Heart left ventricle (tissue), 13 donors: ENCODE measurements around the gene STAC.

Experiments
- POLR2A ChIP-seq, 2 donors: fragments of 450-650 bp; IDR thresholded peaks; one replicate each; pipeline ENCODE4 v1.6.1; 2017; ENCODE audit warnings: antibody characterized with exemption in 2 of 2, mild to moderate bottlenecking in 2 of 2, moderate library complexity in 2 of 2
- TF ChIP-seq, protein P1 (sequence below), 12 donors: fragments of 200-600 bp; sonication (generic) in 4 of 12; IDR thresholded peaks; one replicate each; pipeline versions ENCODE4 v1.5.0 to v1.8.0; 2018 to 2022; ENCODE audit warnings: antibody characterized with exemption in 12 of 12, mild to moderate bottlenecking in 5 of 12
- donor health status: ischemic (EF 13 %, LVEDD 7.1; RV severe dilation, severe dysfunction).
- donor health status: DM: no; HTN: yes; CAD: no.
- donor health status: DM: no; HTN: no; CAD: no.
- donor health status: ischemic (EF 25% LVEDD 6.9; RV normal size, moderate dysfunction).
- donor health status: ischemic (EF 25% LVEDD 5.7; RV mildly dilated, moderate dysfunction).
- donor health status: ischemic (EF 35%, LVEDD 5.7; RV mildly dilated, moderate dysfunction).
- donor health status: nonischemic (EF 11% LVEDD 7.7; RV severe dilation, severe dysfunction).
- donor health status: DM: yes; HTN: yes; CAD: no.
- donor health status: PGD.
- donor health status: ischemic (EF 29% LVEDD 5.4; RV normal size, mild dysfunction).
- donor health status: nonischemic (EF 23%, LVEDD 6.1; RV moderate dilation, normal function).

DNA sequence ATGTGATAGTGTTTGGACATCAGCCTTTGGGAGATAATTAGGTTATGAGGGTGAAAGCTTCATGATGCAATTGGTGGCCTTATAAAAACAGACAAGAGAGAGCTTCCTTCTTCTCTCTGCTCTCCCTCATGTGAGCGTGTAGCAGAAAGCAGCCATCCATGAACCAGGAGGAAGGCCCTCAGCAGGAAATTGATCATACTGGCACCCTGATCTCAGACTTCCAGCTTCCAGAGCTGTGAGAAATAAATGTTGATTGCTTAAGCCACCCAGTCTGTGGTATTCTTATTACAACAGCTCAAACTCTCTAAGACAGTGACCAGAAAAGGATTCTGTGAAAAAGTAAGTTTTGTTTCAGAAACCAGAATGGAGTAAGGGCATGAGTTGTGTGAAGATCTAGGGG, 13.3 kb downstream of the STAC start:
- TF ChIP-seq, protein P1, sequence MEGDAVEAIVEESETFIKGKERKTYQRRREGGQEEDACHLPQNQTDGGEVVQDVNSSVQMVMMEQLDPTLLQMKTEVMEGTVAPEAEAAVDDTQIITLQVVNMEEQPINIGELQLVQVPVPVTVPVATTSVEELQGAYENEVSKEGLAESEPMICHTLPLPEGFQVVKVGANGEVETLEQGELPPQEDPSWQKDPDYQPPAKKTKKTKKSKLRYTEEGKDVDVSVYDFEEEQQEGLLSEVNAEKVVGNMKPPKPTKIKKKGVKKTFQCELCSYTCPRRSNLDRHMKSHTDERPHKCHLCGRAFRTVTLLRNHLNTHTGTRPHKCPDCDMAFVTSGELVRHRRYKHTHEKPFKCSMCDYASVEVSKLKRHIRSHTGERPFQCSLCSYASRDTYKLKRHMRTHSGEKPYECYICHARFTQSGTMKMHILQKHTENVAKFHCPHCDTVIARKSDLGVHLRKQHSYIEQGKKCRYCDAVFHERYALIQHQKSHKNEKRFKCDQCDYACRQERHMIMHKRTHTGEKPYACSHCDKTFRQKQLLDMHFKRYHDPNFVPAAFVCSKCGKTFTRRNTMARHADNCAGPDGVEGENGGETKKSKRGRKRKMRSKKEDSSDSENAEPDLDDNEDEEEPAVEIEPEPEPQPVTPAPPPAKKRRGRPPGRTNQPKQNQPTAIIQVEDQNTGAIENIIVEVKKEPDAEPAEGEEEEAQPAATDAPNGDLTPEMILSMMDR (IDR thresholded peaks at IDR 0.05) = no peak
- no peak for TF ChIP-seq POLR2A (IDR thresholded peaks at IDR 0.05)
